GM19455 (cell line): ENCODE measurements around the gene CPAMD8.

Source experiments
- ATAC-seq: cut with Tn5 transposase; IDR thresholded peaks from one replicate; pipeline ENCODE4 v1.9.1; 2021; ENCODE audit not compliant: unreplicated experiment

Gene CPAMD8

DNA sequence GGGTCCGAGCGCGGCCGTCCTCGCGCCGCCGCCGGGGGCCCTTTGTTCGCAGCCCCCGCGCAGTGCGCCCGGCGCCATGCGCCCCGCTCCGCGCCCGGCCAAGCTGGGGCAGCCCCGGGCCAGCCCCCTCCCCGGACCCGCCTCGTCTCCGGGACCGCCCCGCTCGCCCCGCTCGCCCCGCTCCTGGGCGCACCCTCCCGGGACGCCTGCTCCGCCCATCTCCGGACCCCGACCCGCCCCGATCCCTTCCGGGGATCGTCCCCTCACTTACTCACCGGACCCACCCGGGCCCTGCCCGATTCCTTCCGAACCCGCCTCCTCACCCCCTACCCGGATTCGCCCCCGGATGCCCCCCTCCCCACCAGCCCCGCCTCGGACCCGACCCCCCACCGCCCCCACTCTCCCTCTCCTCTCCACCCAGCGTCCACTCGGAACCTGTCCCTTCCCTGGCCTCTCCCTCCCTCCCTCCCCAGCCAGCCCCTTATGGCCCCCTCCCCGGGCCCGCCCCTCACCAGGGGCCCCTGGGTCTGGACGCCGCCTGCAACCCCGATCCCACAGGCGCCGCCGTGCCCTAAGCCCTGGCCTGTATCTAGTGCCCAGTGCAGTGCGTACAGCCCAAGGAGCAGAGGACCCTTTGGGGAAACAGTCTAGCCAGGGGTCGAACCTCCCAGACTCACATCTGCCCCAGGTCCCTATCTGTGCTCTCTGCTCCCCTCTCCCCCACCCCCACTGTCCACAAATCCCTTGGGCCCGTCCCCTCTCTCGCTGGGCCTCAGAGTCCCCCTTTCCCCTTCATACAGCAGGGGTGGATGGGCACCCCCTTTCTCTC is at the start of gene CPAMD8:
Gene CPAMD8, minus strand, starts transcription at position 105 of the 829 bp plus-strand sequence. CDS start 168 bp downstream, outside the sequence.
- ATAC-seq: no peak

DNA sequence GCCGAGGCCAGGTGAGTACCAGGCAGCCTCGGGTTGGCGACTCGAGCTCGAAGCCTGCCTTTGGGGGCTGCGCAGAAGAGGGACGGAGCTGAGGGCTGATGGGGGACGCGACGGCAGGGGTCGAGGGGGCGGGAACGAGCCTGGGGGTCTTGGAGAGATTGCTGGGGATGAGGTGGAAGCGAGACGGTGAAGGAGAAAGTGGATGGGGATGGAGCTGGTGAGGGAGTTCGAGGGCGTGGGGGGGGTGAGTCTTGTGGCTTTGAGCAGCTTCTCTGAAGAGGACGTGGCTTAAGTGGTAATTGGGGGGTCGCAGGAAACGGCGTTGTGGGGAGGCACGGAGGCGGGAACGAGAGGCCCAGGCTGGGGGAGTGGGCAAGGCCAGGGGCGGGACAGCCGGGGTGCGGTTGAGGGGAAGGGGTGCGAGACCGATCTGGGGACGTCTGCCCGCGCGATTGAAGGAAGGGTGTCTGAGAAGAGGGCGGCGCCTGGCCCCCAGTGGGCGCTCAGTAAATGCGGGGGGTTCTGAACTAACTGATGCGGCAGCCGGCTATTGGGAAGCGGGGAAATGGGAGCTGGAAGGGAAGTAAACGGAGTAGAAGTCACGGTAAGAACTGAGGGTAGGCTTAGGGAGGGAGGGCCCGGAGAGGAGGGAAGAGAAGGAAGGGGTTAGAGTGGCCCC is 49.4 kb upstream of the CPAMD8 start:
- ATAC-seq: no peak

DNA sequence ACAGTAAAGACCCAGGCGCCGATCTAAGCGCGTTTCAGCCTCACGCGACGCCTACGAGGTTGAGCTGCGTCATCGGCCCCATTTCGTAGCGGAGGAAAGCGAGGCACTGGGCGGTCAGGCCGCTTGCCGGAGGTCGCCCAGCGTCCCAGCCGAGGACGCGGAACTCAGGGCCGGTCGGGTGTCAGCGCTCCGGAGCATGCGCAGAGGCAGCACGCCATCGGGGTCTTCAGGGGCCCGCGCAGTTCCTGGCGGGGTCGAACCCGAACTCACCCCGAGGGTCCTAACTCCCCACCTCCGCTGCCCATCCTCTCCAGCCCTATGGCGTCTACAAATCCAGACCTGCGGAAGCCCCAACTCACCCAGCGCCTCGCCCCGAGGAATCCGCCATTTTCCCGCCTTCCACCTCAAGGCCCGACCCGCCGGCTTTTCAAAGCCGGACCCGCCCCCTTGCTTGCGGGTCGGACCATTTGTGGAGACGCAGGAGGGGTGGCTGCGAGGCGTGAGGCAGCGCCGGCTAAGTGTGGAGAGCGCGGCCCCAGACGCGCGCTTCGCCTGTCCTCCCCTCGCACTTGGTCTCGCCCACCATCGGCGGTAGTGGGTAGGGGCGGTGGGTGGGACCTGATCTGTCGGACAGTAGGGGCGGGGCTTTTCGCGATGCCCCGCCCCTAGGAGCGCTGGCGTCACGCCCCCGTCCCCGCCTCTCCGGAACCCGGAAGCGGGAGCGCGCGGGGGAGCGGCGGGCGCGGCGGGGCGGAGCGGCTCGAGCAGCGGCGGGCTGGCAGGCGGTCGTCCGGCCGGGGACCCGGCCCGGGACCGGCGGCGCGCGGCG is 48.6 kb upstream of the CPAMD8 start, which contains the start of the genes HAUS8 and MYO9B:
Gene HAUS8, minus strand, starts transcription at position 418 of the 829 bp plus-strand sequence. Its CDS starts 30 bp downstream, at position 388.
Gene MYO9B, plus strand, starts transcription at position 743 of the 829 bp plus-strand sequence. CDS start 25,941 bp downstream, outside the sequence.
- ATAC-seq: peak; percentile 69

DNA sequence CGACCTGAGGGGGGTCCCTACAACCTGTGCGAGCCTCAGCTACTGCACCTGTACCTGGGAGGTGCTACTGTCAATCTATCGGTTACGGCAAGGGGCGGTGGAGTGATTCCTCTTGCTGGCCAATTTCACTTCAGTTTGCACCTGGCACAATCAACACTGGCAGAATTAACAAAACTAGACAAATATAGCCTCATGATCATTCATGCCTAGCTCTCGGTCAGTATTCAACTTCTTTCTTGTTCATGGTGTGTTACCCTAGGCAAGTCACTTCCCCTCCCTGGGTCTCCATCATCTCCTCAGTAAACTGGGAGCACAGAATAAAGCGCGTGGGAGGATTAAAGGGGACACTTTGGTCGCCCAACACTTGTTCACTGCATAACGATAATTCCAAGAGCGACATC is 48.0 kb upstream of the CPAMD8 start:
- peak; percentile 2 for ATAC-seq

DNA sequence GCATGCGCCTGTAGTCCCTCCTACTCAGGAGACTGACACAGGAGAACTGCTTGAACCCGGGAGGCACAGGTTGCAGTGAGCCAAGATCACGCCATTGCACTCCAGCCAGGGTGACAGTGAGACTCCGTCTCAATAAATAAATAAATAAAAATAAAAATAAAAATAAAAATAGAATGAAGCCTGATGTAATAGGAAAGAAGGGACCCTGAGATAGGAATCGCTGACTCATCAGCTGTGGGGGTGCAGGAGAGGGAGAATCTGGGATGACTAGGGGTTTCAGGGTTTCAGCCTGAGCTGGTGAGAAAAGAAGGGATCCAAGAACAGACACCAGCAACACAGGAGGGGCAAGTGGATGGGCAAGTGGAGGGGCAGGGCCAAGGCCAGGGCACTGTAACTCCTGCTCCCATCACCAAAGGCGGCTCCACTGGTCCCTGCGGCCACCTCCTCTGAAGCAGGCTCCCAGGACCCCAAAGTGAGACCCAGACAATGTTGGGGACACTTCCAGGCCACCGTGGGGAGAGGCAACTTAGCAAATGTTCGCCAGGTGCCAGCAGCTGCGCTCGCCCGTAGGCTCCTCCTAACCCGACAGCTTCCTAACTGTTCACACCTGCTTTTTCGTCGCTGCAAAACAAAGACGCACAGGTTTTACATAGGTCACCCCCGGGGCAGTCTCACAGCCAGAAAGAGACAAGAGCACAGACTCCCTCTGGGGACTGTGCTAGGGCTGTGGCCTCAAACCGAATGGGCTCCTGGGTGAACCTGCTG is 47.4 kb upstream of the CPAMD8 start:
- ATAC-seq: no peak

DNA sequence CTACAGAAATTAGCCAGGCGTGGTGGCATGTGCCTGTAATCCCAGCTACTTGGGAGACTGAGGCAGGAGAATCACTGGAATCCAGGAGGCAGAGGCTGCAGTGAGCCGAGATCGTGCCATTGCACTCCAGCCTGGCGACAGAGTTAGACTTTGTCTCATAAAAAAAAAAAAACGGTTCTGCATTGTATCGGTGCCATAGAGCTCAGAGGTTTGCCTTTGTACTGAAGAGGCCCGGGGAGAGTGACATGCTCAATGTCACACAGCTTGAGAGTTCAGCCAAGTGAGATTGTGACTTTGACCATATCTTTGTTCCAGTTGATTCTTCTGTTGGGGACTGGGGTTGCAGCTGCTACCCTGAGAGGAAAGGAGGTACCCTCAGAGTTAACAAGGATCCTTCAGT is 44.3 kb upstream of the CPAMD8 start:
- no peak for ATAC-seq

DNA sequence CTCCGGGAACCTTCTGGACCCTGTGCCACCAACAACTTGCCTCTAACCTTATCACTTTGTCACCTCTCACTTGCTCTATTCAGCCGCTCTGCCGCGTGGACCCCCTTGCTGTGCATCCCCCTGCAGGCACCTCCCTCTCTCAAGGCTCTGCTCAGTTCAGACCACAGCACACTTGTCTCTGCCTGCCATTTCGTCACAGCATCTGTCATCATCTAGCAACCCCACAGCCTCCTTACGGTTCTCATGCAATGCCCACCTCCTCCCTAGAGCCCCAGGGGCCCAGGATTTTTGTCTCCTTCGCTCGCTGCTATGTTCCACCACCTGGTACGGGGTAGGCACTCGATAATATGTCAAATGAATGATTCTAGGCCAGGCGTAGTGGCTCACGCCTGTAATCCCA is 43.8 kb upstream of the CPAMD8 start:
- no peak for ATAC-seq

DNA sequence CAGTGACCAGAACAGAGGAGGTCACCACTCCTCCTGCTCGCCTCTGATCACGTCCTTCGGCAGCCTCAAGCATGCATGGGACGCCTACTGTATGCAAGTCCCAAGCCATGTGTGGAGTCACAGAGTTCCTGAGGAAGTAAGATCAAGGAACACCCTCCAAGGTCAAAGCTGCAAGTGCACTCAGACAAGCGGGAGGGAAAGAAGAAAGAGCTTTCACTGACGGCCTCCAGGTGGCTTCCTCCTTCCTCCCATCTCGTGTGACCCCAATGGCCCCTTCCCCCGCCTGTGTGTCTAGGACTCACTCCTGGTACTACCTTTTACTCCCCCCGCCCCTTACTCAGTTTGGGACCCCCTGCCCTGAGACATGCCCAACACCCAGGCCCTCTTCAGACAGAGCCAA is 42.6 kb upstream of the CPAMD8 start:
- ATAC-seq: no peak

DNA sequence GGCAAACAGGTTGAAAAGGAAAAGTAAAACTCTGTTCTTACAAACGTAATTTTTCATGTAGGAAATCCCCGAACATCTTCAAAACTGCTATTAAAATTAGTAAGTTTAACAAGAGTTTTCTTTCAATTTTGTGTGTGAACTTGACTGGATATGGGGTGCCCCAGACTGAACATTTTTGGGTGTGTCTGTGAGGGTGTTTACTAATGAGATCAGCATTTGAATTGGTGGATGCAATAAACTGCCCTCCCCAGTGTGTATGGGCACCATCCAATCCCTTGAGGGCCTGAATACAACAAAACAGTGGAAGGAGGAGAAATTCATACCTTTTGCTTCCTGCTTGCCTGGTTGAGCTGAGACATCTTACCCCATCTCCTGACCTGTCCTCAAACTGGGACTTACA is 36.8 kb upstream of the CPAMD8 start:
- no peak for ATAC-seq

DNA sequence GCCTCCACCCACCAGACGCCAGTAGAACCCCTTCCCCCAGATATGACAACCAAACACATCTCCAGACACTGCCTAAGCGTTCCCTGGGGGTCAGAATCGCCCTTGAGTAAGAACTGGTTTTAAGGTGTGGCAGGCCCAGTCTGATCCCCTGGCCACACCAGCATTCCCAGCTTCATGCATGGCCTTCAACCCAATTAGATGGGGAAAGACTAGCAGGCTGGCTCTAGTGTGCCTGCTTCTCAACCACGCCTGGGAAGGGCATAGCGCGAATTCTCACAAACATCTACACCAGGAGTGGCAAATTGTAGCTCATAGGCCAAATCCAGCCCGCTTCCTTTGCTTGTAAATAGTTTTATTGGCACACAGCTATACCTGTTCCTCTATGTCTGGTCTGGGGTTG is 35.1 kb upstream of the CPAMD8 start:
- no peak for ATAC-seq

DNA sequence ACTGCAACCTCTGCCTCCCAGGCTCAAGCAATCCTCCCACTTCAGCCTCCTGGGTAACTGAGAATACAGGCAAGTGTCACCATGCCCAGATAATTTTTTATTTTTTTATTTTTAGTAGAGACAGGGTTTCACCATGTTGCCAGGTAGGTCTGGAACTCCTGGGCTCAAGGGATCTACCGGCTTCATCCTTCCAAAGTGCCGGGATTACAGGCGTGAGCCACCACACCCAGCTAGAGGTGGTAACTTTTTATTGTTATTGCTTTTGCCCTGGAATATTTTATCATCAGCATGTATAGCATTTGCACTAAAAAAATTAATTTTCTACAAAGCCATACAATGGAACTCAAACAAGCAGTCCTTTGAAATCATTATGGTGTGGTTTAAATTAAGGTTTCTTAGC is 34.6 kb upstream of the CPAMD8 start:
- no peak for ATAC-seq

DNA sequence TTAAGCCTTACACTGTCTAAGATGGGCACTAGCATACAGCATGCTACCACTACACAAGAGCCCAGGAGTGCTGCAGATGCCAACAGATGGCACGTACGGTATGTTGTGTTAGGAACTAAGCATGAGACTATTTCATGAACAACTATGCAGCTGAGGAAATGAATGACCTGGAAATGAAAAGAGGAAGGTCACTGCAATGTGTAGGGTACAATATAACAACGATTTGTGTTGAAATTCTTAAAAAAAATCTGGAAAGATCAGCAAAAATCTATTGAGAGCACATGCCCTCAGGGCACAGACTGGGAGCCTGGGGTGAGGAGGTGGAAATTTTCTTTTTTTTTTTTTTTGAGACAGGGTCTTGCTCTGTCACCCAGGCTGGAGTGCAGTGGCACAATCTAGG is 34.2 kb upstream of the CPAMD8 start:
- ATAC-seq: no peak

DNA sequence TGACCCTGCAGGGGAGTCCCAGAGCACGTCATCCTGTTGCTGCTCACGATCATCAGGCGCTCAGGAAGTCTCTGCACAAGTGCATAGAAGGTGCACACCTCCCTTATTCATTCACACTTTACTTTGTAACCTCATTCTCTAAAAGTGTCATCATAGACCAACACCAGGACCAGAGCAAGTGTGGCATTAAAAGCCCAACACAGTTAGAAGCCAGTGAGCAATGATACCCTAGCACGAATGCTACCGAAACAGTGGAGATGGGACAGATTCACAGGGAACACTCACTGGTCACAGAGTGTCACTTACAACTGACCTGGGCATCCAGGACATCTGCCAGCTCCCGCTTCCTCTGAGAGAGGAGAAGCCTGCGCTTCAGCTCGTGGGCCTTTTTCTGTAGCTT is 31.6 kb upstream of the CPAMD8 start:
- ATAC-seq: no peak

DNA sequence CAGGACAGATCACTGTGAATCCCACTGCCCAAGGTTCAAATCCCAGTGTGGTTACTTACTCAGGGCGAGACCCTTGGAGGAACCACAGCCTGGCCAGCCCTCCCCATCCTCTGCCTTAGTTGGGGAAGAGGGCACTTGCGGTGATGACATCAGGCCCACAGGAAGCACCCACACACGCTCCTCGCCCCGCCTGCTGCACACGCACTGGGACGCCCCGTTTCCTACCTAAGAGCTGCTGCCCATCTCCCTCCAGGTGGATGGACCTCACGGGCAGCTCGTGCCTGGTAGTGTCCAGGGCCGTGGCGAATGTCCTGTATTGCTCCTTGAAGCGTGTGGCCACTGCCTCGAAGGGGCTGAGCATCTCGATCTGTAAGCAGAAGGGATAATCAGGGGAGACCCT is 29.0 kb upstream of the CPAMD8 start:
- ATAC-seq: no peak

DNA sequence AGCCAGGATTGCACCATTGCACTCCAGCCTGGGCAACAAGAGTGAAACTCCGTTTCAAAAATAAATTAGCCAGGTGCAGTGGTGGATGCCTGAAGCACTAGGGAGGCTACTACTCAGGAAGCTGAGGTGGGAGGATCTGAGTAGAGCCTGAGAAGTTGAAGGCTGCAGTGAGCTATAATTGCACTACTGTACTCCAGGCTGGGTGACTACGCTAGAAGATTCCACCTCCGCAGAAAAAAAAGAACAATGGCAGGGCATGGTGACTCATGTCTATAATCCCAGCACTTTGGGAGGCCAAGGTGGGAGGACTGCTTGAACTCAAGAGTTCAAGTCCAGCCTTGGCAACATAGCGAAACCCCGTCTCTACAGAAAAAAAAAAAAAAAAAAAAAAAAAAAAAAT is 28.1 kb upstream of the CPAMD8 start:
- ATAC-seq: no peak

DNA sequence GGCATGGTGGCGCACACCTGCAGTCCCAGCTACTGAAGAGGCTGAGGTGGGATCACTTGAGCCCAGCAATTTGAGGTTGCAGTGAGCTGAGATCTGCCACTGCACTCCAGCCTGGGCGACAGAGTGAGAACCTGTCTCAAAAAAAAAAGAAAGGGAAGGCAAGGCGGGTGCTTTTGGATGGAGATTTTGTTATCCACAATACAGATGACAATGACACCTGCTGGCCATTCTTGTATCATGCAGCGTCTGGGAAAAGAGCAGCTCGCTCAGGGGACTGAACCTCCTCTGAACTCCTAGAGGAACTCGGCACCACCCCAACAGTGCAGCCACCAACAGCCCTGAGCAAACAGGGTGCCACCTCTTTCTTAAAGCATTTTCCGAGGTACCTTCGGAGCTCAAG is 25.8 kb upstream of the CPAMD8 start:
- no peak for ATAC-seq

DNA sequence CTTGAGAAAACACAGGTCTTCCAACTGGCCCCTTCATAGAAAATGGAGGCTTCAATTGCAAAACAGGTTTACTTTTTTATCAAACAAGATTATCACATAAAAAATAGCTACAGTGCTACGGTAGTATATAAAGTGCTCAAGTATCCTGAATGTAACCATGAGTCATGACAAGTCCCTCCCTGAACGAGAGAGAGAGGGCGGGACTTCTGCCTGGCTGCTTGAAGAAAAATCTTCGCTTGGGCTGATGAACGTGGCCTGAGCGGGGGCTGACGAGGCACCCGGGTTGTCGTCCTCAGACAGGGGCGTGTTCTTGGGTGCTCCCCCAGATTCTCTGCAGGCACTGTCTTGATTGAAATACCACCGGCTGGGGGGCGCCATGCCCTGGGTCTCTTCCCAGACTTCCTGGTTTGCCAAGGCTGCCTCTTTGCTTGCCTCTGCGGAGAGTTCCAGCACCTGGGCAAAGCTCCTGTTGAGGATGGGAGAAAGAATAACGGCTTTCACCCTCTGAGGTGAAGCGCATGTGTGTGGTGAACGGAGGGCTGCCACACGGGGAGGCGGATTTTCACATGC is 23.2 kb upstream of the CPAMD8 start:
- no peak for ATAC-seq

DNA sequence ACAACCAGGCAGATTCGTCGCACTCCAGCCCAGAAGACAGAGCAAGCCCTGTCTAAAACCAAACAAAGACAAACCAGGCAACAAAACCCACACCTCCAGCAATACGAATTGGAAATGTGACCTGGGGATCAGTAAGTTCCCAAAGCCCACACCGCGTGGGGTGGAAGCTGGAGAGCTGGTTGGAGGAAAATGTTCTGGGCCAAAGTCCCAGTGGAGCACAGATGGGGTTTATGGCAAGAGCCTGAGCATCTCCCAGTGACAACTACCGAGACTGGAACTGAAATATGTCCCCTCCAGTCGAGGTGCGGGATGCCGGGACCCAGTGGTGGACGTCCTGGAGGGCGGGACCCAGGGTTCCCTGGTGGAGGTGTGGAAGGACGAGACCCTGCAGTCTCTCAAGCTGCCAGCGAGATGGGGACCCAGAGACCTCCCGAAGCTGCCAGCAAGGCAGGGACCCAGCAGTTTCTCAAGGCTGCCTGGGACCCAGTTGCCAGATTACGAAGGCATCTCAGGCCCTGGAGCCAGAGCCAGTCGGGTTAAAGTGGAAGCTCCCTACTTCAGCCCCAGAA is 22.4 kb upstream of the CPAMD8 start:
- no peak for ATAC-seq

DNA sequence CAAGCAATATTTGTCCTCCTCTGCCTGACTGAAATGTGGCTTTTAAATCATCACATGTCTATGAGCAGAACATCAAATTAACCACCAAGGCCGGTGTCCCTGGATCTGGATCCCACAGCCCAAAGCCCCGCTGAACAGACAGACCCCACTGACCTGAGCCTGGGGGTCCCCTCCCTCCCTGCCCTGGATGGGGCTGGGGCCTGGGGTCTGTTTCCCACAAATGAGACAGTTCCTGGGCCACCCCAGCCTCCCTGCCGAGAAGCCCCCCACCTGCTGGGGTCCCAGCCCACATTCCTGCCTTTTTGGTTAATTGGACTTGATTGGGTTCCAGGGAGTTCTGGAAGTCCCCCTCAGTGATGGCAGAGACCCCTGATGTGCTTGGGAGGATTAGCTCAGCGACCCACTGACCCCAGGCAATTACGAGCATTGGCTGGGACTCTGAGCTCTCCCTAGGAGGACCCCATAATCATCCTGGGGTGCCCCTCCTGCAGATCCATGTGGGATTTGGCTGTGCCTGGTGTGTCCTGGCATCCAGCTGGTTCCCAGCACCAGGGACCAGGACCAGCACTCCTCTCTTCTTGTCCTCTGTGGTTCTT is 19.4 kb upstream of the CPAMD8 start:
- ATAC-seq: no peak

DNA sequence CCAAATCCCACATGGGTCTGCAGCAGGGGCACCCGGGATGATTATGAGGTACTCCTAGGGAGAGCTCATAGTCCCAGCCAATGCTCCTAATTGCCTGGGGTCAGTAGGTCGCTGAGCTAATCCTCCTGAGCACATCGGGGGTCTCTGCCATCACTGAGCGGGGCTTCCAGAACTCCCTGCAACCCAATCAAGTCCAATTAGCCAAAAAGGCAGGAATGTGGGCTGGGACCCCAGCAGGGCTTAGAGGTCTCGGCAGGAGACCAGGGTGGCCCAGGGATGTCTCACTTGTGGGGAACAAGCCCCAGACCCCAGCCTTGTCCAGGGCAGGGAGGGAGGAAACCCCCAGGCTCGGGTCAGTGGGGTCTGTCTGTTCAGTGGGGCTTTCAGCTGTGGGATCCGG is 17.1 kb upstream of the CPAMD8 start:
- ATAC-seq: no peak
